NCI-H146 treated with DMSO at 0.1 percent for 48 hours (cell line): ENCODE results near the gene CADM2.
"Not testable (repeated sequence)": the region's sequence is repeated elsewhere in the genome, so short reads cannot be mapped to it uniquely, and the experiment has no call there.

Source experiments
- DNase-seq: peaks from one replicate; lab custom pipeline; 2025; ENCODE audit not compliant: unreplicated experiment; lab: John Stamatoyannopoulos, UW

CADM2 gene

GRCh38 chr3:84958495-84959469, at the start of gene CADM2:
TSS of gene CADM2 (plus strand) at chr3:84958989.
- peak; percentile 71 for DNase-seq

- DNase-seq: not testable (repeated sequence)
These were observed 40.2 kb upstream of the CADM2 start for GRCh38 chr3:84918592-84918991.

- no peak for DNase-seq
These were observed 36.1 kb upstream of the CADM2 start for GRCh38 chr3:84922682-84923081.

GRCh38 chr3:84925571-84925970, 33.2 kb upstream of the CADM2 start:
- DNase-seq: no peak

GRCh38 chr3:84943379-84943778, 15.4 kb upstream of the CADM2 start:
- DNase-seq: no peak

GRCh38 chr3:84946240-84946639, 12.5 kb upstream of the CADM2 start:
- DNase-seq: no peak

GRCh38 chr3:84959470-84960271, 882 bp downstream of the CADM2 start:
- peak; percentile 37 for DNase-seq

- DNase-seq: no peak
These were observed 1.8 kb downstream of the CADM2 start for GRCh38 chr3:84960581-84960980.

- no peak for DNase-seq
These were observed 2.2 kb downstream of the CADM2 start for GRCh38 chr3:84961011-84961410.

GRCh38 chr3:84961521-84962255, 2.9 kb downstream of the CADM2 start:
- no peak for DNase-seq

- no peak for DNase-seq
These were observed 3.6 kb downstream of the CADM2 start for GRCh38 chr3:84962415-84962814.

GRCh38 chr3:84963137-84963536, 4.3 kb downstream of the CADM2 start:
- DNase-seq: no peak

- DNase-seq: peak; percentile 34
These were observed 6.4 kb downstream of the CADM2 start for GRCh38 chr3:84965141-84965540.

- no peak for DNase-seq
These were observed 9.2 kb downstream of the CADM2 start for GRCh38 chr3:84967767-84968581.

GRCh38 chr3:84968701-84969235, 10.0 kb downstream of the CADM2 start:
- no peak for DNase-seq

GRCh38 chr3:84974347-84974746, 15.6 kb downstream of the CADM2 start:
- DNase-seq: no peak

- no peak for DNase-seq
These were observed 18.2 kb downstream of the CADM2 start for GRCh38 chr3:84977021-84977420.

GRCh38 chr3:84978843-84979242, 20.1 kb downstream of the CADM2 start:
- DNase-seq: no peak

- DNase-seq: no peak
These were observed 21.2 kb downstream of the CADM2 start for GRCh38 chr3:84980011-84980410.

GRCh38 chr3:84980456-84980855, 21.7 kb downstream of the CADM2 start:
- DNase-seq: no peak
